Thoracic aorta (tissue), 2 donors: ENCODE data around the gene ABCC8. TPM values are rescaled to one million over a fixed set of nuclear protein-coding genes. Genes with fewer than 3 reads are reported as not detected.

Experiments
- ATAC-seq: fragments of 150-250 bp; one replicate; pipeline ENCODE4 v1.8.0; 2017; ENCODE audit warnings: low read depth; ENCODE audit not compliant: insufficient number of reproducible peaks, low FRiP score
- DNase-seq: peaks from one replicate; pipeline ENCODE4 v3.0.0-alpha.2; 2020; ENCODE audit warnings: low spot score
- H3K27ac ChIP-seq, 2 donors: fragments of 200-600 bp; sonication (generic); 1 replicate in 1 of 2; 2 replicates in 1 of 2; pipeline ENCODE4 v1.5.1; 2016; ENCODE audit warnings: mild to moderate bottlenecking in 2 of 2, moderate library complexity in 2 of 2
- H3K27me3 ChIP-seq: fragments of 200-600 bp; sonication (generic); replicated peaks from 2 replicates; pipeline ENCODE4 v1.6.0; 2016; ENCODE audit warnings: mild to moderate bottlenecking; ENCODE audit not compliant: insufficient read depth
- H3K36me3 ChIP-seq: fragments of 200-600 bp; sonication (generic); one replicate; pipeline ENCODE4 v1.5.1; 2016
- H3K4me1 ChIP-seq, 2 donors: fragments of 200-600 bp; sonication (generic); 1 replicate in 1 of 2; 2 replicates in 1 of 2; pipeline versions ENCODE4 v1.5.1 to v1.6.0; 2016; ENCODE audit warnings: low read depth in 2 of 2, mild to moderate bottlenecking in 1 of 2; ENCODE audit not compliant: control insufficient read depth in 1 of 2
- H3K4me3 ChIP-seq: fragments of 200-600 bp; sonication (generic); 2 replicates; pipeline ENCODE4 v1.5.1; 2016; ENCODE audit warnings: mild to moderate bottlenecking
- H3K9me3 ChIP-seq: fragments of 200-600 bp; sonication (generic); 2 replicates; pipeline ENCODE4 v1.5.1; 2016
- CTCF ChIP-seq: fragments of 200-600 bp; sonication (generic); IDR thresholded peaks from one replicate; pipeline ENCODE4 v1.5.1; 2019; ENCODE audit warnings: antibody characterized with exemption
- total RNA-seq, 2 donors: library from RNA; depleted of rRNA; stranded (reverse); fragments of >200 nt; gene quantifications; one replicate each; pipeline versions ENCODE4 v1.1.0 to v1.2.3, GENCODE V29; 2016

The ABCC8 gene
- total RNA-seq, 2 donors from 2014 or later: 0.42 to 13.9 TPM

DNA sequence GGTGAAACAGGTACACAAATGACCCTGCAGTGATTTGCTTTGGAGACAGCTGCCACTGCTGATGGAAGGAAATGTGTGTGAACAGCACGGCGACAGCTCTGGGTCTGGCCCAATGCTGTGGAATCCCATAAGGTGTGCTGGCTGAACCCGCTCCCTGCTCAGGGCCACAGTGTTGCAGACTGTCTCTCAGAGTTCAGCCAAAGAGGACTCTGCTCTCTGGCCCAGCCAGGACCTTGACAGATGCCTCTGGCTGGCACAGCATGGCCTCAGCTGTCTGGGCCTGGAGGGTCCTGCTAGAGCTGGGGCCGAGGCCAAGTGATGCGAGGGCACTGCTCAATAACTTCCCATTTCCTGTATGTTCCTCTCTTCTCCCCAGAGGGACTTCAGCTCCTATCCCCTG is 5.3 kb upstream of the ABCC8 start:
- Histone ChIP-seq H3K4me1 (no peaks in the 10 kb centered on the region), H3K4me3 (no peak overlapping the region), H3K27me3 (no peaks in the 10 kb centered on the region), H3K27ac (no peak overlapping the region), H3K36me3 (no peaks in the 10 kb centered on the region), H3K9me3 (no peaks in the 10 kb centered on the region)
- TF ChIP-seq CTCF: no peak
- no peak for DNase-seq
- ATAC-seq: no peak

- Histone ChIP-seq H3K27me3 (no peaks in the 10 kb centered on the region), H3K27ac (no peak overlapping the region), H3K4me3 (no peak overlapping the region), H3K36me3 (no peaks in the 10 kb centered on the region), H3K9me3 (no peaks in the 10 kb centered on the region), H3K4me1 (peaks cover 0 to 6% of the 10 kb centered on the region in 2 donors)
- no peak for DNase-seq
- no peak for TF ChIP-seq CTCF
- ATAC-seq: no peak
Measured at GRCh38 chr11:17479284-17480214, 2.9 kb upstream of the ABCC8 start.

GRCh38 chr11:17478070-17478469 is 1.4 kb upstream of the ABCC8 start:
- ATAC-seq (no peak), DNase-seq (no peak)
- Histone ChIP-seq H3K9me3 (no peaks in the 10 kb centered on the region), H3K27me3 (no peaks in the 10 kb centered on the region), H3K36me3 (no peaks in the 10 kb centered on the region), H3K27ac (no peak overlapping the region), H3K4me3 (no peak overlapping the region), H3K4me1 (peaks cover 0 to 6% of the 10 kb centered on the region in 2 donors)
- TF ChIP-seq CTCF: no peak

- H3K4me1 ChIP-seq: peaks cover 0 to 6% of the 10 kb centered on the region in 2 donors
- no peak for ATAC-seq
- no peak overlapping the region for H3K4me3 ChIP-seq
- H3K27me3 ChIP-seq: no peaks in the 10 kb centered on the region
- no peaks in the 10 kb centered on the region for H3K36me3 ChIP-seq
- no peak overlapping the region for H3K27ac ChIP-seq
- no peak for TF ChIP-seq CTCF
- no peaks in the 10 kb centered on the region for H3K9me3 ChIP-seq
- DNase-seq: no peak
Measured at GRCh38 chr11:17477361-17477760, 716 bp upstream of the ABCC8 start.

DNA sequence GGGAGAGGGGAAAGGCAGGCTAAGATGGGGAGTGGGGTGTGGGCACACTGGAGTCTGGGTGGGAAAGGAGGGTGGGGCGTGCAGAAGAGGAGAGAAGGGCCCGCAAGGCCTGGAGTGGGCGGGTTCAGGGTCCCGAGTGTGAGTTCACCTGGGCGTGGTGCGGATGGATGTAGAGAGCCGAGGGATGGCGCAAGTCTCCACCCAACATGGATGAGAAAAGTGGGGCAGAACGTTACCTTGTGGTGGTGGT is 364 bp upstream of the ABCC8 start:
- ATAC-seq (no peak), DNase-seq (no peak)
- H3K27me3 ChIP-seq: no peaks in the 10 kb centered on the region
- no peak for TF ChIP-seq CTCF
- no peaks in the 10 kb centered on the region for H3K9me3 ChIP-seq
- peaks cover 0 to 6% of the 10 kb centered on the region in 2 donors for H3K4me1 ChIP-seq
- H3K36me3 ChIP-seq: no peaks in the 10 kb centered on the region
- no peak overlapping the region for H3K4me3 ChIP-seq
- H3K27ac ChIP-seq: no peak overlapping the region
